Measurements from ENCODE around the gene SENP5.
A peak's percentile ranks its signal among the peaks of the same experiment; 100 is the strongest.
"Not testable (repeated sequence)": the region's sequence is repeated elsewhere in the genome, so short reads cannot be mapped to it uniquely, and the experiment has no call there.

SENP5 gene

GRCh38 chr3:196867507-196868296 is at the start of gene SENP5:
TSS of gene SENP5 (plus strand) at chr3:196867920. CDS start at chr3:196885182, 17,262 bp downstream.
- peak; percentile 78 to 82 for DNase-seq (ENCODE audit: low read depth in 1 of 2, low spot score in 1 of 2)

- DNase-seq (ENCODE audit: low read depth in 1 of 2, low spot score in 1 of 2): no peak
Measured at GRCh38 chr3:196821806-196822355, 45.8 kb upstream of the SENP5 start.

- DNase-seq (ENCODE audit: low read depth in 1 of 2, low spot score in 1 of 2): not testable (repeated sequence)
Measured at GRCh38 chr3:196829651-196830050, 38.1 kb upstream of the SENP5 start.

- no peak for DNase-seq (ENCODE audit: low read depth in 1 of 2, low spot score in 1 of 2)
Measured at GRCh38 chr3:196835086-196835485, 32.6 kb upstream of the SENP5 start.

- not testable (repeated sequence) for DNase-seq (ENCODE audit: low read depth in 1 of 2, low spot score in 1 of 2)
Measured at GRCh38 chr3:196836626-196837025, 31.1 kb upstream of the SENP5 start.

- DNase-seq (ENCODE audit: low read depth in 1 of 2, low spot score in 1 of 2): peak; percentile 49 to 69
Measured at GRCh38 chr3:196837819-196838420, 29.8 kb upstream of the SENP5 start.

GRCh38 chr3:196839351-196839750 is 28.4 kb upstream of the SENP5 start:
- DNase-seq (ENCODE audit: low read depth in 1 of 2, low spot score in 1 of 2): not testable (repeated sequence)

GRCh38 chr3:196842567-196843434 is 24.9 kb upstream of the SENP5 start:
- no peak for DNase-seq (ENCODE audit: low read depth in 1 of 2, low spot score in 1 of 2)

GRCh38 chr3:196843435-196844110 is 24.1 kb upstream of the SENP5 start:
- DNase-seq (ENCODE audit: low read depth in 1 of 2, low spot score in 1 of 2): no peak

- DNase-seq (ENCODE audit: low read depth in 1 of 2, low spot score in 1 of 2): not testable (repeated sequence)
Measured at GRCh38 chr3:196844235-196845219, 23.2 kb upstream of the SENP5 start.

- not testable (repeated sequence) for DNase-seq (ENCODE audit: low read depth in 1 of 2, low spot score in 1 of 2)
Measured at GRCh38 chr3:196848375-196848774, 19.3 kb upstream of the SENP5 start.

- DNase-seq (ENCODE audit: low read depth in 1 of 2, low spot score in 1 of 2): no peak
Measured at GRCh38 chr3:196849180-196849741, 18.5 kb upstream of the SENP5 start.

- not testable (repeated sequence) for DNase-seq (ENCODE audit: low read depth in 1 of 2, low spot score in 1 of 2)
Measured at GRCh38 chr3:196863000-196863399, 4.7 kb upstream of the SENP5 start.

- no peak for DNase-seq (ENCODE audit: low read depth in 1 of 2, low spot score in 1 of 2)
Measured at GRCh38 chr3:196867155-196867506, 589 bp upstream of the SENP5 start.

GRCh38 chr3:196868297-196868661 is 559 bp downstream of the SENP5 start:
- DNase-seq (ENCODE audit: low read depth in 1 of 2, low spot score in 1 of 2): no peak

GRCh38 chr3:196872316-196872715 is 4.6 kb downstream of the SENP5 start:
- no peak for DNase-seq (ENCODE audit: low read depth in 1 of 2, low spot score in 1 of 2)

- not testable (repeated sequence) for DNase-seq (ENCODE audit: low read depth in 1 of 2, low spot score in 1 of 2)
Measured at GRCh38 chr3:196874511-196875094, 6.9 kb downstream of the SENP5 start.

- no peak for DNase-seq (ENCODE audit: low read depth in 1 of 2, low spot score in 1 of 2)
Measured at GRCh38 chr3:196875258-196875657, 7.5 kb downstream of the SENP5 start.

GRCh38 chr3:196883361-196883760 is 15.6 kb downstream of the SENP5 start:
- no peak for DNase-seq (ENCODE audit: low read depth in 1 of 2, low spot score in 1 of 2)

Data from activated CD4-positive, alpha-beta T cell treated with anti-CD3 and anti-CD28 coated beads, Interleukin-2, amount 50 U/mL, for 24 hours (primary cell).